Motor neuron (in vitro differentiated cells): Measurements from ENCODE around the gene TCEANC. TPM values are rescaled to one million over a fixed set of nuclear protein-coding genes. Genes with fewer than 3 reads are reported as not detected.
"Not testable (repeated sequence)": the region's sequence is repeated elsewhere in the genome, so short reads cannot be mapped to it uniquely, and the experiment has no call there.

Experiments used
- ATAC-seq, 8 experiments: fragments of 200-7000 bp; cut with Tn5 transposase; replicated peaks in 6 of 8; 2 replicates each; pipeline ENCODE4 v1.8.0; 2021; ENCODE audit warnings: mild to moderate bottlenecking in 8 of 8, moderate library complexity in 8 of 8
- H3K27ac ChIP-seq, 2 donors: fragments of 250-450 bp; sonication (Bioruptor Pico); 2 replicates each; pipeline ENCODE4 v1.9.0; 2021; ENCODE audit warnings: antibody characterized with exemption in 2 of 2, mild to moderate bottlenecking in 2 of 2, moderate library complexity in 1 of 2
- H3K4me1 ChIP-seq, 2 donors: fragments of 250-450 bp; sonication (Bioruptor Pico); replicated peaks in 1 of 2; 2 replicates each; pipeline ENCODE4 v1.6.1; 2021; ENCODE audit warnings: antibody characterized with exemption in 2 of 2, mild to moderate bottlenecking in 2 of 2, moderate library complexity in 1 of 2
- H3K4me3 ChIP-seq, 5 donors: fragments of 250-450 bp; sonication (Bioruptor Pico); 2 replicates each; pipeline ENCODE4 v1.9.0; 2021; ENCODE audit warnings: antibody characterized with exemption in 5 of 5, mild to moderate bottlenecking in 5 of 5, moderate library complexity in 4 of 5
- WGBS, 10 experiments: fragments of 450-650 bp; shearing (Covaris generic); methylation state at CpG; one replicate each; pipeline ENCODE4 v1.0.0; 2022; 5-methylcytosine and 5-hydroxymethylcytosine counted together
- in situ Hi-C, 9 experiments: fragments of 400-800 bp; cut with MboI; loops; one replicate each; pipeline ENCODE4 v1.15.0; 2021; ENCODE audit warnings: low sequenced_read_pairs in 9 of 9, low pct_unique_long_range_greater_than_20kb in 2 of 9; ENCODE audit not compliant: unreplicated experiment in 9 of 9
- total RNA-seq, 8 experiments: library from RNA; unstranded; fragments of 300-600 nt; gene quantifications; 2 replicates each; pipeline versions ENCODE4 v1.2.3 to v1.2.4, GENCODE V29; 2022

Gene TCEANC
- total RNA-seq, 8 experiments from 2014 or later = 1.9 to 7.0 (median 3.6) TPM

DNA sequence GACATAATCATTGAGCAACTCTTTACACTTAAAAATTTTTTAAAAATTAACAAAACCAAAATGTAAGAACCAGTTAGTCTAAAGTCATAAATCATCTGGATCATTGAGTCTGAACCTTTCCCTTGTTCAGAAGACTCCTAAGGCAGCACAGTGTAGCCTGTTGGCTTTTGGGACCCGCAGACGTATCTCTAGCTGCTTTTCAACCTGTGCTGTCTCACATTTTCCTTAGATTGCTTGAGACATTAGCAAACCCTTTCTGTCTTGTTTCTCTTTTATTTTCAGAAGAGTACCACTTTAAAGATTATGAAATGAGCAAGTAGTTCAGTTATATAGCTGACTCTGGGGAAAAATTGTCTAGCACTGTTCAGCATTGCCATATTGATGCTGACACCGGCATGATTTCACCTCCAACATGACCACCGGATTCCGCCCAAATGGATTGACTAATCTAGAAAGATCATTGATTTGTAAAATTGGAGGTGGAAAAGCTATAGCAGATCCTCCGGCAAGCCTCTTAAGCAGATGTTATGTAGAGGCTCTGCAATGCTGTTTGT lies 8.9 kb downstream of the TCEANC start:
- 51 to 100% (median 96%) methylated on average over 1 to 6 of the region's 6 CpGs; no CpG with 5 or more reads in 5 of the 10 experiments for WGBS, 10 experiments
- no peaks in the 10 kb centered on the region for H3K4me1 ChIP-seq
- H3K4me3 ChIP-seq = no peak overlapping the region
- H3K27ac ChIP-seq = no peak overlapping the region
- no peak for ATAC-seq
- in situ Hi-C loops = loop anchor here in 2 of 9 experiments (25.0 kb wide), 1 partner anchor 375 kb away; the partner anchor contains the start of gene GEMIN8 (in 2 of the 2)

GRCh38 chrX:13662355-13662791 lies 9.4 kb downstream of the TCEANC start:
- in situ Hi-C loops = loop anchor here in 2 of 9 experiments (25.0 kb wide), 1 partner anchor 375 kb away; the partner anchor contains the start of gene GEMIN8 (in 2 of the 2)
- 75 to 100% (median 90%) methylated on average over 1 to 6 of the region's 6 CpGs; no CpG with 5 or more reads in 5 of the 10 experiments for WGBS, 10 experiments
- Histone ChIP-seq H3K4me3 (no peak overlapping the region), H3K4me1 (no peaks in the 10 kb centered on the region), H3K27ac (no peak overlapping the region)
- peak in 1 of 8 experiments; percentile 26 for ATAC-seq

- H3K4me3 ChIP-seq = no peak overlapping the region
- H3K27ac ChIP-seq = no peak overlapping the region
- H3K4me1 ChIP-seq = no peaks in the 10 kb centered on the region
- ATAC-seq = no peak
- in situ Hi-C loops = loop anchor here in 2 of 9 experiments (25.0 kb wide), 1 partner anchor 373 kb away; the partner anchor contains the start of gene GEMIN8 (in 2 of the 2)
- 60 to 100% (median 90%) methylated on average over 1 to 3 of the region's 3 CpGs; no CpG with 5 or more reads in 5 of the 10 experiments for WGBS, 10 experiments
Measured at GRCh38 chrX:13664020-13664419, 11.1 kb downstream of the TCEANC start.

DNA sequence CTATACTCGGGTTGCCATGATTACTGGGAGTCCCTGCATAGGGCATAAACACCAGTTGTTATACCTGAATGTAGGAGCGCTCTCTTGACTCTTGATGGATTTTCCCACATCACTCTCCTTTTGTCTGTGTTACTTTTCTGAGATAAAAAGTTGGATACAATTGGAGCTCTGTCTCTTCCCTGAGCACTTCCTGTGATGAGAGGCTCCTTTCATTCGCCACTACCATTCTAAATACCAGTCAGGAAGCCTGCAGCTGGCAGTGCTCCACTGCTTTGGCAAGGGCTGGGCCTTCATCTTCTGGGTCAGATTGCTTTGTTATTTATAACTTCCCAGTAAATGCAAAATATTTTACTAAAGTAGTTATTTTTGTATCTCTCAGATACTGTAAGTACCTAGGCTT lies 13.9 kb downstream of the TCEANC start:
- no peak overlapping the region for H3K27ac ChIP-seq
- peak in 1 of 8 experiments; percentile 32 for ATAC-seq
- in situ Hi-C loops = loop anchor here in 2 of 9 experiments (25.0 kb wide), 1 partner anchor 370 kb away; the partner anchor contains the start of gene GEMIN8 (in 2 of the 2)
- WGBS, 10 experiments = 78 to 81% (median 81%) methylated on average over 1 to 3 of the region's 3 CpGs; no CpG with 5 or more reads in 6 of the 10 experiments
- H3K4me3 ChIP-seq = no peak overlapping the region
- H3K4me1 ChIP-seq = no peaks in the 10 kb centered on the region

GRCh38 chrX:13667919-13668318 lies 15.0 kb downstream of the TCEANC start:
- Histone ChIP-seq H3K27ac (no peak overlapping the region), H3K4me1 (no peaks in the 10 kb centered on the region), H3K4me3 (no peak overlapping the region)
- ATAC-seq = no peak
- in situ Hi-C loops = loop anchor here in 2 of 9 experiments (25.0 kb wide), 1 partner anchor 369 kb away; the partner anchor contains the start of gene GEMIN8 (in 2 of the 2)

DNA sequence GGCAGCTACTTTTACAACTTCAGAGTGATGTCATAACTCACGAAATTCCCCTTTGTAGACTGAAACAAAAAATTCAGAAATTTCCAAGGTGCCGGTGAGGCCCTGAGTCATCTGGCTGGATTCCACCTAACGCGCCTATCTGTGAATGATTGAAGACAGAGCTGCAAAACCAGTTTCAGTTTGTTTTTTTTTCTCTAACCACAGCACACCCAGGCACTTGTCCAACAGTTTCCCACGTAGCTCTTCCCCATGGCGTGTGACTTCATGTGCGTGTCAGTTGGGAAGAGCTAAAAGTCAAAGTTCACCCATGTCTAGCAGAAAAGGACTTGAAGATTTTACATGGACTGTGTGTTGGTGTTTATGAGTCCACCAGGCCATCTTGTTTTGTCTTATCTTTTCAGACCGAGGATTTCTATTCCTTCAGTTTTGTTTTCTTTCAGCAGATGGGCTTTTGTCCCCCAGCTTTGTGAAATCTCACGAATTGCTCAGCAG lies 16.4 kb downstream of the TCEANC start:
- Histone ChIP-seq H3K27ac (no peak overlapping the region), H3K4me1 (no peaks in the 10 kb centered on the region), H3K4me3 (no peak overlapping the region)
- in situ Hi-C loops = loop anchor here in 2 of 9 experiments (25.0 kb wide), 1 partner anchor 368 kb away; the partner anchor contains the start of gene GEMIN8 (in 2 of the 2)
- 7 to 80% (median 72%) methylated on average over 3 to 7 of the region's 9 CpGs; no CpG with 5 or more reads in 7 of the 10 experiments for WGBS, 10 experiments
- ATAC-seq = peak in 2 of 8 experiments; percentile 77 to 80

DNA sequence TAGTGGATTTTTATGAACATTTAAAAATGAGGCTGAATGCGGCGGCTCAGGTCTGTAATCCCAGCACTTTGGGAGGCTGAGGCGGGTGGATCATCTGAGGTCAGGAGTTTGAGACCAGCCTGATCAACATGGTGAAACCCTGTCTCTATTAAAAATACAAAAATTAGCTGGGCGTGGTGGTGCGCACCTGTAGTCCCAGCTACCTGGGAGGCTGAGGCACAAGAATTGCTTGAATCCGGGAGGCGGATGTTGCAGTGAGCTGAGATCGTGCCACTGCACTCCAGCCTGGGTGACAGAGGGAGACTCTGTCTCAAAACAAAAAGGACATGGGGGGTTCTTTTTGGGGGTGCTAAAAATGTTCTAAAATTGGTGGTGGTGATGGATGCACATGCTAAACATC lies 16.8 kb downstream of the TCEANC start:
- not testable (repeated sequence) for ATAC-seq, H3K4me1 ChIP-seq, H3K27ac ChIP-seq, H3K4me3 ChIP-seq
- in situ Hi-C loops = loop anchor here in 2 of 9 experiments (25.0 kb wide), 1 partner anchor 368 kb away; the partner anchor contains the start of gene GEMIN8 (in 2 of the 2)
- 67 to 98% methylated on average over 3 to 4 of the region's 8 CpGs; no CpG with 5 or more reads in 8 of the 10 experiments for WGBS, 10 experiments

- no peak overlapping the region for H3K4me3 ChIP-seq
- ATAC-seq = no peak
- in situ Hi-C loops = loop anchor here in 2 of 9 experiments (25.0 kb wide), 1 partner anchor 367 kb away; the partner anchor contains the start of gene GEMIN8 (in 2 of the 2)
- H3K27ac ChIP-seq = no peak overlapping the region
- 86 to 100% (median 89%) methylated on average over 1 to 5 of the region's 5 CpGs; no CpG with 5 or more reads in 7 of the 10 experiments for WGBS, 10 experiments
- no peaks in the 10 kb centered on the region for H3K4me1 ChIP-seq
Measured at GRCh38 chrX:13670197-13670596, 17.3 kb downstream of the TCEANC start.

DNA sequence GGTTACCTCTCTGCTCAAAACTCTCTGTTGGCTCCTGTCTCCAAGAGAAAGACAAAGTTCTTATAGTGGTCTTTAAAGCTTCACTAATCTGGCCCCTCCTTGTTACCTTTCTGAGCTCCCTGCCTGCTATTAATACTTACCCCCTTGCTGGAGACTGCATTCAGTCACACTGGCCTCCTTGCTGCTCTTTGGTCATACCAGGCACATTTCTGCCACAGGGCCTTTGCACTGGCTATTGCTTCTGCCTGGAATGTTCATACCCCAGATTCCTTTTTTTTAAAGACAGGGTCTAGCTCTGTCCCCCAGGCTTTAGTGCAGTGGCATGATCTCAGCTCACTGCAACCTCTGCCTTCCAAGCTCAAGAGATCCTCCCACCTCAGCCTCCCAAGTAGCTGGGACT lies 20.1 kb downstream of the TCEANC start:
- Histone ChIP-seq H3K27ac (no peak overlapping the region), H3K4me1 (no peaks in the 10 kb centered on the region), H3K4me3 (no peak overlapping the region)
- no peak for ATAC-seq
- in situ Hi-C loops = loop anchor here in 2 of 9 experiments (25.0 kb wide), 1 partner anchor 364 kb away; the partner anchor contains the start of gene GEMIN8 (in 2 of the 2)

- in situ Hi-C loops = no loop called here
- no peaks in the 10 kb centered on the region for H3K4me1 ChIP-seq
- H3K27ac ChIP-seq = no peak overlapping the region
- no peak for ATAC-seq
- no peak overlapping the region for H3K4me3 ChIP-seq
Measured at GRCh38 chrX:13676885-13677284, 23.9 kb downstream of the TCEANC start.

- H3K4me1 ChIP-seq, ATAC-seq, H3K27ac ChIP-seq, H3K4me3 ChIP-seq, in situ Hi-C loops: not testable (repeated sequence)
- WGBS, 10 experiments = 100% methylated on average over 1 of the region's 4 CpGs; no CpG with 5 or more reads in 9 of the 10 experiments
Measured at GRCh38 chrX:13679700-13680099, 26.8 kb downstream of the TCEANC start.

DNA sequence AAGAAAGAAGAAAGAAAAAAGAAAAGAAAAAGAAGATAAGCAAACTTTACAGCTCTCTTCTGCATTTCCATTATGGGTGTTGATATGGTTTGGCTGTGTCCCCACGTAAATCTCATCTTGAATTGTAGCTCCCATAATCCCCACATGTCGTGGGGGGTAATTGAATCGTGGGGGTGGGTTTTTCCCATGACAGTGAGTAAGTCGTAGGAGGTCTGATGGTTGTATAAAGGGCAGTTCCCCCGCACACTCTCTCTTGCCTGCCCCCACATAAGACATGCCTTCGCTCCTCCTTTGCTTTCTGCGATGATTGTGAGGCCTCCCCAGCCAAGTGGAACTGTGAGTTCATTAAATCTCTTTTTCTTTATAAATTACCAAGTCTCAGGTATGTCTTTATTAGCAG lies 28.7 kb downstream of the TCEANC start:
- no peak overlapping the region for H3K4me3 ChIP-seq
- WGBS, 10 experiments = 0 to 86% (median 64%) methylated on average over 1 to 4 of the region's 7 CpGs; no CpG with 5 or more reads in 4 of the 10 experiments
- no peak overlapping the region for H3K27ac ChIP-seq
- no peak for ATAC-seq
- H3K4me1 ChIP-seq = no peaks in the 10 kb centered on the region
- in situ Hi-C loops = no loop called here

DNA sequence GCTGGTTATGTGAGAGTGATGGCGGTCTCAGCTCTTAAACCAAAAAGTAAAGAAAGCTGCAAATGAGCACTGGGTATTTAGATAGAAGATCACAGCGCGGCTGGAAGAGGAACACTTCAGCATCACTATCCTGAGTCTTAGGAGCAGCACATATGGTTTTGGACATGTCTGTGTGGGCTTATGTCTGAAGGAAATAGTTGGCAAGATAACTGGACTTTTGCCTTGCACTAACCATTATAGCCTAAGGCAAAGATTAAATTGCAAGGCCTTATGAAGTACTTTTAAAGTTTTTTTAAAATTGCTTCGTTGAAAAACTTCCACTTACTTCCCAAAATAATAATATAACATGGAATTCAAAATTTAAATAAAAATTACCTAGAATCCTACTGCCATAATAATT lies 31.4 kb downstream of the TCEANC start:
- Histone ChIP-seq H3K4me3 (no peak overlapping the region), H3K4me1 (no peaks in the 10 kb centered on the region), H3K27ac (no peak overlapping the region)
- in situ Hi-C loops = no loop called here
- no peak for ATAC-seq
- WGBS, 10 experiments = 0 to 100% (median 57%) methylated on average over 1 to 4 of the region's 4 CpGs; no CpG with 5 or more reads in 4 of the 10 experiments
